T-helper 1 cell treated with Interleukin-12 subunit alpha and Interleukin-12 subunit beta and Interleukin-4 antibody, amounts not matched to agents 30 μg/mL and 1 μg/mL, for 36 hours (primary cell): ENCODE data around the gene DYNLRB2.

ENCODE experiments used
- H3K27ac Mint-ChIP-seq: one replicate; pipeline ENCODE4 v1.8.0; 2021; ENCODE audit warnings: mild to moderate bottlenecking, mixed read lengths
- H3K27me3 Mint-ChIP-seq: one replicate; pipeline ENCODE4 v1.8.0; 2021; ENCODE audit warnings: low read depth, mixed read lengths
- H3K36me3 Mint-ChIP-seq: one replicate; pipeline ENCODE4 v1.8.0; 2021; ENCODE audit warnings: low read depth, mixed read lengths
- H3K4me1 Mint-ChIP-seq: one replicate; pipeline ENCODE4 v1.8.0; 2021; ENCODE audit warnings: low read depth, mixed read lengths
- H3K4me3 Mint-ChIP-seq: one replicate; pipeline ENCODE4 v1.8.0; 2021; ENCODE audit warnings: mild to moderate bottlenecking, moderate library complexity, mixed read lengths
- H3K9me3 Mint-ChIP-seq: one replicate; pipeline ENCODE4 v1.8.0; 2021; ENCODE audit warnings: mixed read lengths

DYNLRB2 gene

GRCh38 chr16:80569440-80570105, 28.8 kb downstream of the DYNLRB2 start:
- Mint-ChIP-seq H3K36me3 (peaks cover 26% of the 10 kb centered on the region), H3K4me3 (peak overlapping the region; percentile 44), H3K9me3 (peaks cover 24% of the 10 kb centered on the region), H3K27ac (peak overlapping the region; percentile 84), H3K4me1 (peaks cover 37% of the 10 kb centered on the region), H3K27me3 (no peaks in the 10 kb centered on the region)

- Mint-ChIP-seq H3K4me3 (peak overlapping the region; percentile 44), H3K36me3 (peaks cover 26% of the 10 kb centered on the region), H3K9me3 (peaks cover 24% of the 10 kb centered on the region), H3K4me1 (peaks cover 33% of the 10 kb centered on the region), H3K27ac (peak overlapping the region; percentile 84), H3K27me3 (no peaks in the 10 kb centered on the region)
These were observed 29.3 kb downstream of the DYNLRB2 start for GRCh38 chr16:80570106-80570478.

- H3K27ac Mint-ChIP-seq = no peak overlapping the region
- H3K27me3 Mint-ChIP-seq = no peaks in the 10 kb centered on the region
- peaks cover 13% of the 10 kb centered on the region for H3K9me3 Mint-ChIP-seq
- H3K4me1 Mint-ChIP-seq = peaks cover 30% of the 10 kb centered on the region
- H3K4me3 Mint-ChIP-seq = no peak overlapping the region
- peaks cover 23% of the 10 kb centered on the region for H3K36me3 Mint-ChIP-seq
These were observed 32.9 kb downstream of the DYNLRB2 start for GRCh38 chr16:80573700-80574120.

- H3K9me3 Mint-ChIP-seq = peaks cover 14% of the 10 kb centered on the region
- H3K27me3 Mint-ChIP-seq = no peaks in the 10 kb centered on the region
- H3K27ac Mint-ChIP-seq = no peak overlapping the region
- no peak overlapping the region for H3K4me3 Mint-ChIP-seq
- H3K4me1 Mint-ChIP-seq = peaks cover 29% of the 10 kb centered on the region
- H3K36me3 Mint-ChIP-seq = peaks cover 24% of the 10 kb centered on the region
These were observed 35.6 kb downstream of the DYNLRB2 start for GRCh38 chr16:80576343-80576912.

- Mint-ChIP-seq H3K4me1 (peaks cover 35% of the 10 kb centered on the region), H3K27ac (no peak overlapping the region), H3K9me3 (peaks cover 7% of the 10 kb centered on the region)
These were observed 36.9 kb downstream of the DYNLRB2 start for GRCh38 chr16:80577485-80578280.

GRCh38 chr16:80580109-80580832, 39.5 kb downstream of the DYNLRB2 start:
- Mint-ChIP-seq H3K27me3 (no peaks in the 10 kb centered on the region), H3K4me1 (peaks cover 59% of the 10 kb centered on the region), H3K36me3 (peaks cover 26% of the 10 kb centered on the region), H3K4me3 (peak overlapping the region; percentile 87), H3K27ac (peak overlapping the region; percentile 99), H3K9me3 (peaks cover 13% of the 10 kb centered on the region)

More at GRCh38 chr16:80577485-80578280, 36.9 kb downstream of the DYNLRB2 start:
- Mint-ChIP-seq H3K36me3 (peaks cover 15% of the 10 kb centered on the region), H3K27me3 (no peaks in the 10 kb centered on the region), H3K4me3 (no peak overlapping the region)

- Mint-ChIP-seq H3K27ac (peak overlapping the region; percentile 86), H3K9me3 (peaks cover 39% of the 10 kb centered on the region), H3K4me1 (peaks cover 79% of the 10 kb centered on the region), H3K27me3 (no peaks in the 10 kb centered on the region), H3K4me3 (peak overlapping the region; percentile 29), H3K36me3 (peaks cover 52% of the 10 kb centered on the region)
These were observed 42.7 kb downstream of the DYNLRB2 start for GRCh38 chr16:80583466-80583865.

- Mint-ChIP-seq H3K27me3 (no peaks in the 10 kb centered on the region), H3K4me3 (peak overlapping the region; percentile 36), H3K36me3 (peaks cover 62% of the 10 kb centered on the region), H3K4me1 (peaks cover 79% of the 10 kb centered on the region), H3K9me3 (peaks cover 50% of the 10 kb centered on the region), H3K27ac (peak overlapping the region; percentile 80)
These were observed 45.0 kb downstream of the DYNLRB2 start for GRCh38 chr16:80585764-80586163.

GRCh38 chr16:80586476-80586875, 45.7 kb downstream of the DYNLRB2 start:
- Mint-ChIP-seq H3K4me3 (no peak overlapping the region), H3K27me3 (no peaks in the 10 kb centered on the region), H3K9me3 (peaks cover 48% of the 10 kb centered on the region), H3K4me1 (peaks cover 79% of the 10 kb centered on the region), H3K36me3 (peaks cover 58% of the 10 kb centered on the region), H3K27ac (peak overlapping the region; percentile 80)

GRCh38 chr16:80587071-80587470, 46.3 kb downstream of the DYNLRB2 start:
- Mint-ChIP-seq H3K4me1 (peaks cover 79% of the 10 kb centered on the region), H3K27ac (no peak overlapping the region), H3K36me3 (peaks cover 61% of the 10 kb centered on the region), H3K9me3 (peaks cover 50% of the 10 kb centered on the region), H3K4me3 (no peak overlapping the region), H3K27me3 (no peaks in the 10 kb centered on the region)

- peaks cover 54% of the 10 kb centered on the region for H3K4me1 Mint-ChIP-seq
- peak overlapping the region; percentile 62 for H3K27ac Mint-ChIP-seq
- H3K9me3 Mint-ChIP-seq = peaks cover 60% of the 10 kb centered on the region
- peak overlapping the region; percentile 32 for H3K4me3 Mint-ChIP-seq
- H3K36me3 Mint-ChIP-seq = peaks cover 65% of the 10 kb centered on the region
- H3K27me3 Mint-ChIP-seq = no peaks in the 10 kb centered on the region
These were observed 50.5 kb downstream of the DYNLRB2 start for GRCh38 chr16:80591071-80591915.

- no peaks in the 10 kb centered on the region for H3K27me3 Mint-ChIP-seq
- peaks cover 65% of the 10 kb centered on the region for H3K36me3 Mint-ChIP-seq
- H3K4me3 Mint-ChIP-seq = peak overlapping the region; percentile 10
- H3K4me1 Mint-ChIP-seq = peaks cover 46% of the 10 kb centered on the region
- peaks cover 58% of the 10 kb centered on the region for H3K9me3 Mint-ChIP-seq
- H3K27ac Mint-ChIP-seq = peak overlapping the region; percentile 43
These were observed 51.5 kb downstream of the DYNLRB2 start for GRCh38 chr16:80592273-80592672.

GRCh38 chr16:80594756-80595155, 54.0 kb downstream of the DYNLRB2 start:
- H3K36me3 Mint-ChIP-seq = peaks cover 63% of the 10 kb centered on the region
- no peak overlapping the region for H3K27ac Mint-ChIP-seq
- no peak overlapping the region for H3K4me3 Mint-ChIP-seq
- H3K9me3 Mint-ChIP-seq = peaks cover 36% of the 10 kb centered on the region
- H3K4me1 Mint-ChIP-seq = peaks cover 30% of the 10 kb centered on the region
- H3K27me3 Mint-ChIP-seq = no peaks in the 10 kb centered on the region
